ENCODE data around the gene PDPN.

GRCh38 chr1:13549021-13549420 lies 34.6 kb upstream of the PDPN start:
- no peak for TF ChIP-seq CTCF (IDR thresholded peaks at IDR 0.05)
- TF ChIP-seq POLR2A (IDR thresholded peaks at IDR 0.05), result no peak

Data from body of pancreas (tissue), 4 donors.